Mammary epithelial cell (primary cell): ENCODE data around the gene EPHB6.

Experiments used
- CTCF ChIP-seq, 2 donors: IDR thresholded peaks in 1 of 2; conservative IDR thresholded peaks in 1 of 2; 2 replicates each; pipeline ENCODE4 v1.5.1; 2011 to 2012; ENCODE audit warnings: inconsistent platforms in 2 of 2, low read length in 2 of 2, mild to moderate bottlenecking in 2 of 2, control low read depth in 1 of 2, low read depth in 1 of 2; ENCODE audit not compliant: insufficient read depth in 1 of 2; ENCODE audit errors: extremely low read depth in 1 of 2
- EZH2 ChIP-seq: IDR thresholded peaks from 2 replicates; pipeline ENCODE4 v1.6.1; 2012; ENCODE audit warnings: low read length, inconsistent platforms, borderline replicate concordance

GRCh38 chr7:142827951-142828500 is 26.9 kb upstream of the EPHB6 start:
- TF ChIP-seq CTCF (conservative IDR thresholded peaks at IDR 0.05 in 1 of 2, IDR thresholded peaks at IDR 0.05 in 1 of 2; ENCODE audit: extremely low read depth in 1 of 2, insufficient read depth in 1 of 2, low read depth in 1 of 2, low read length in 2 of 2) (no peak), EZH2 (no peak)
